ENCODE results near the gene CDCP1.

DNA sequence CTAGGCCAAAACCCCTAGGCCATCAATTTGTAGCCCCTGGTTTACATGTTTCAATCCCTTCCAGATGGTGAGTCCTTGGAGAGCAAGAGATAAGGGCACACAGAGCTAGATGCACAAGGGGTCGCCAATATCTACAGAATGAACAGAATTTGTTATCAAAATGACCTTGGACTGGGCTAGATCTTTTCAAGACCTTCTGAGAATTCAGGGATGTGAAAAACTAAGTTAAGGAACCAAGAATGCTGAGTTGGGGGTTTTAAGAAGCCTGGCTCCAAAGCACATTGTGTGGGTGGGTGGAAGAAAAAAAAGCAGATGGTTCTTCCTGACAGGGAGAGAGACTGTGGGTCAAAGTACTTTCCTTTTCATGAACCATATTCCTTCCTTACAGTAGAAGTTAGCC, 10.2 kb downstream of the CDCP1 start:
- TF ChIP-seq CTCF (IDR thresholded peaks at IDR 0.05) (no peak), POLR2A (IDR thresholded peaks at IDR 0.05) (no peak)

Data from right lobe of liver (tissue), 4 donors.